Muscle of arm (tissue), 14 donors: Measurements from ENCODE around the gene TTYH2. TPM values are rescaled to one million over a fixed set of nuclear protein-coding genes. Genes with fewer than 3 reads are reported as not detected.
"Not testable (repeated sequence)": the region's sequence is repeated elsewhere in the genome, so short reads cannot be mapped to it uniquely, and the experiment has no call there.

Source experiments
- DNase-seq: peaks from one replicate; pipeline ENCODE4 v3.0.0-alpha.2; 2013
- long read RNA-seq, 11 donors: transcript quantifications; one replicate each; lab custom pipeline, GENCODE V29; 2026
- polyA plus RNA-seq, 12 donors: library from polyadenylated mRNA; unstranded; fragments of 120-200 nt; gene quantifications; one replicate each; pipeline ENCODE4 v1.2.1, GENCODE V29; 2013; ENCODE audit not compliant: insufficient read length in 12 of 12

TTYH2 gene
- 10 to 100 TPM in 11 of 12 donors, not detected in 1; 42.1 to 99.1 (median 68.3) TPM for polyA plus RNA-seq
- long read RNA-seq, donor 1, partial matches to known transcripts = 0 of 1 reads
- long read RNA-seq, donor 1, other reads (novel, unspliced or antisense) = 0 of 1 reads
- long read RNA-seq, donor 2, partial matches to known transcripts = 44 of 49 reads
- long read RNA-seq, donor 2, other reads (novel, unspliced or antisense) = 0 of 49 reads
- long read RNA-seq, donor 3, transcript TTYH2-201 (14 exons, 3,490 nt) = major isoform, 7 of 30 reads
- long read RNA-seq, donor 3, partial matches to known transcripts = 21 of 30 reads
- long read RNA-seq, donor 3, other reads (novel, unspliced or antisense) = 0 of 30 reads
- long read RNA-seq, donor 4, partial matches to known transcripts = 11 of 14 reads
- long read RNA-seq, donor 4, other reads (novel, unspliced or antisense) = 0 of 14 reads
- long read RNA-seq, donor 5, transcript TTYH2-201 (14 exons, 3,490 nt) = major isoform, 7 of 27 reads
- long read RNA-seq, donor 5, partial matches to known transcripts = 19 of 27 reads
- long read RNA-seq, donor 5, other reads (novel, unspliced or antisense) = 0 of 27 reads
- long read RNA-seq, donor 6, partial matches to known transcripts = 0 of 5 reads
- long read RNA-seq, donor 6, other reads (novel, unspliced or antisense) = 0 of 5 reads
- long read RNA-seq, donor 7, partial matches to known transcripts = 0 of 3 reads
- long read RNA-seq, donor 7, other reads (novel, unspliced or antisense) = 0 of 3 reads
- long read RNA-seq, donor 8, transcript TTYH2-201 (14 exons, 3,490 nt) = major isoform, 7 of 39 reads
- long read RNA-seq, donor 8, partial matches to known transcripts = 30 of 39 reads
- long read RNA-seq, donor 8, other reads (novel, unspliced or antisense) = 0 of 39 reads
- long read RNA-seq, donor 9, transcript TTYH2-201 (14 exons, 3,490 nt) = major isoform, 5 of 6 reads
- long read RNA-seq, donor 9, partial matches to known transcripts = 0 of 6 reads
- long read RNA-seq, donor 9, other reads (novel, unspliced or antisense) = 0 of 6 reads
- long read RNA-seq, donor 10, transcript TTYH2-201 (14 exons, 3,490 nt) = major isoform, 5 of 21 reads
- long read RNA-seq, donor 10, partial matches to known transcripts = 14 of 21 reads
- long read RNA-seq, donor 10, other reads (novel, unspliced or antisense) = 0 of 21 reads
- long read RNA-seq, donor 11, transcript TTYH2-201 (14 exons, 3,490 nt) = major isoform, 5 of 26 reads
- long read RNA-seq, donor 11, partial matches to known transcripts = 19 of 26 reads
- long read RNA-seq, donor 11, other reads (novel, unspliced or antisense) = 0 of 26 reads

GRCh38 chr17:74212913-74213791 lies at the start of gene TTYH2:
Gene TTYH2, plus strand, starts transcription at chr17:74213571. Its CDS starts 17 bp downstream, at chr17:74213588.
- DNase-seq = peak; percentile 90

- no peak for DNase-seq
Observed at GRCh38 chr17:74163836-74164235, 49.5 kb upstream of the TTYH2 start.

GRCh38 chr17:74164446-74165045 lies 48.8 kb upstream of the TTYH2 start:
- DNase-seq = no peak

- DNase-seq = no peak
Observed at GRCh38 chr17:74165797-74166365, 47.5 kb upstream of the TTYH2 start.

GRCh38 chr17:74170924-74171323 lies 42.4 kb upstream of the TTYH2 start:
- DNase-seq = no peak

GRCh38 chr17:74172700-74173099 lies 40.7 kb upstream of the TTYH2 start:
- DNase-seq = no peak

GRCh38 chr17:74176546-74177001 lies 36.8 kb upstream of the TTYH2 start:
- DNase-seq = peak; percentile 65

- DNase-seq = no peak
Observed at GRCh38 chr17:74177018-74177450, 36.3 kb upstream of the TTYH2 start.

- DNase-seq = no peak
Observed at GRCh38 chr17:74179576-74179975, 33.8 kb upstream of the TTYH2 start.

GRCh38 chr17:74180336-74180735 lies 33.0 kb upstream of the TTYH2 start:
- DNase-seq = no peak

GRCh38 chr17:74181341-74181740 lies 32.0 kb upstream of the TTYH2 start:
- no peak for DNase-seq

- DNase-seq = no peak
Observed at GRCh38 chr17:74182041-74182723, 31.2 kb upstream of the TTYH2 start.

GRCh38 chr17:74183411-74183810 lies 30.0 kb upstream of the TTYH2 start:
- DNase-seq = no peak

- no peak for DNase-seq
Observed at GRCh38 chr17:74185571-74186185, 27.7 kb upstream of the TTYH2 start.

GRCh38 chr17:74186498-74186897 lies 26.9 kb upstream of the TTYH2 start:
- no peak for DNase-seq

GRCh38 chr17:74187761-74188160 lies 25.6 kb upstream of the TTYH2 start:
- no peak for DNase-seq

- DNase-seq = not testable (repeated sequence)
Observed at GRCh38 chr17:74188687-74189086, 24.7 kb upstream of the TTYH2 start.

GRCh38 chr17:74190154-74190553 lies 23.2 kb upstream of the TTYH2 start:
- peak; percentile 25 for DNase-seq
